Measurements from ENCODE around the gene ACTN4.

ACTN4 gene

DNA sequence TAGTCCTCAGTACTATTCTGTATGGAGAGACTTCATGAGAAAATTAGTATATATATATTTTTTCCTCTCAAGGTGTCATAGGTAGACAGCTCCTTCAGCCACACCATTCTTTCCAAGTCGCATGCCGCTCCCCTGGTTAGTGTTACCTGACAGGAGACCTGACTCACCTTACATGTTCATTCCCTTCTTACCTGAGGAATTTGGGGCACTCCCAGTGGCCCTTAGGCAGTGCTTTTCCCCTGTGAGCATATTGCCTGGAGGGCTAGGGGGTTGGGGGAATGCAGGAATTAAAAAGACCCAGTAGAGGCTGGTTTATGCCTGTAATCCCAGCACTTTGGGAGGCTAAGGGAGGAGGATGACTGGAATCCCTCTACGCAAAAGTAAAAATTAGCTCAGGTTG, 9.0 kb upstream of the ACTN4 start:
- DNase-seq: no peak

DNA sequence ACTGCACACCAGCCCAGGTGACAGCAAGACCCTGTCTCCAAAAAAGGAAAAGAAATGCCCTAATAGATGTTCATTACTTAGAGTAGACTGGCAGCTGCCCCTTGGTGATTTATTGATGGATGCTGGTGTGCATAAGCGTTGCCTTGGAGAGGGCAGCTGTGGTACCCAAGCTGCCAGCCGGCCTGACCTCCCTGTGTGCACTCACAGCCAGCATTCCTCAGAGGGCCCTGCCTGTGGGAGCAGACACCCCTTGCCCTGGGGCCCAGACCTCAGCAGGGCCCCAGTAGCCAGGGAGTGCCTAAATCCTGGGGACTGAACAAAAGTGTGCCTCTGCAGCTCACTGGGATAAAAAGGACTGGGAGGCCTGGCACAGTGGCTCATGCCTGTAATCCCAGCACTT, 7.8 kb upstream of the ACTN4 start:
- DNase-seq: no peak

DNA sequence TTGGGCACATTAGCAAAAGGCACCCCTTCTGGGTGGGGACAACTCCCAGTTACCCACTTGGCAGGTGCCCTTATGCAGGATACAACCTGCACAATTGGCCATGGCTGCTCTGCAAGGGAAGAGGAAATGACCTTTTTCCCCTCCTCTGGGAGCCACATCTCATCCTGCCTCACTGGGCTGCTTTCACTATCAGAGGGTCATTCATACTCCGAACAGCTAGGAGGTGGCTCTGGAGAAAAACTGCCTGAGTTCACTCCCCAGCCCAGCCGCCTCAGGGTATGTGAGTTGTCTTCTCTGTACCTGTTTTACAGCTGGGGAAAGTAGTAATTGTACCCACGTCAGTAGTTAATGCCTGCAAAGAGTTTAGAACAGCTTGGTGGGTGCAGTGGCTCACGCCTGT, 7.1 kb upstream of the ACTN4 start:
- DNase-seq: no peak

DNA sequence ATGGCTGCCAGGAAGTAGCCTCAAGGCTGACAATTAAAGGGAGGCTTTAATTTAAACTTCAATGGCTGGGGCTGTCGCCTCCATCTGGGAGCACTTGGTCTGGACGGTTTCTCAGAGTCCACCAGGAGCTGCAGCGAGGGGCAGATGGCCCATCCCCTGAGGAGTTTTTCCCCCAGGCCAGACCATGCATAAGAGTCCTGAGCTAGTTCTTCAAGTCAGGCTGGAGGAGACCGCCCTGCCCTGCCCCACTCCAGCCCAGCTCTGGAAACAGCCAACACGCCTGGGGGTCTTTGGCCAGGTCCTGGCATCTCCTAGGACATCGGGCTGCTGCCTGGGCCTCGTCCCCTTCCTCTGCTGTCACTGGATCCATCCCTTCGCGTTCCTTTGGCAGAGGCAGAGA, 5.3 kb upstream of the ACTN4 start:
- DNase-seq: no peak

DNA sequence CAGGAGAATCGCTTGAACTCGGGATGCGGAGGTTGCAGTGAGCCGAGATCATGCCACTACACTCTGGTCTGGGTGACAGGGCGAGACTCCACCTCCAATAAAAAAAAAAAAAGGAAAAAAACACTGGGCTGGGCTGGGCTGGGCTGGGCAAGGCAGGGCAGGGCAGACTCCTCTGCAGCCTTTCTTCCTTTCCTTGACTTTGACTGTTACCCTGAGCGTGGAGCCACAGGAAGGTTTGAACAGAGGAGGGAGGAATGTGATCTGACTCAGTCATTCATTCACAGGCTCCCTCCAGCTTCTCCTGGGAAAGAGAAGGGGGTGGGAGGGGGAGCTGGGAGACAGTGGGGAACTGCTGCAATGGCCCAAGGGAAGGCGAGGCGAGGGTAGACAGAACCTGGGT, 2.7 kb upstream of the ACTN4 start:
- DNase-seq: no peak

DNA sequence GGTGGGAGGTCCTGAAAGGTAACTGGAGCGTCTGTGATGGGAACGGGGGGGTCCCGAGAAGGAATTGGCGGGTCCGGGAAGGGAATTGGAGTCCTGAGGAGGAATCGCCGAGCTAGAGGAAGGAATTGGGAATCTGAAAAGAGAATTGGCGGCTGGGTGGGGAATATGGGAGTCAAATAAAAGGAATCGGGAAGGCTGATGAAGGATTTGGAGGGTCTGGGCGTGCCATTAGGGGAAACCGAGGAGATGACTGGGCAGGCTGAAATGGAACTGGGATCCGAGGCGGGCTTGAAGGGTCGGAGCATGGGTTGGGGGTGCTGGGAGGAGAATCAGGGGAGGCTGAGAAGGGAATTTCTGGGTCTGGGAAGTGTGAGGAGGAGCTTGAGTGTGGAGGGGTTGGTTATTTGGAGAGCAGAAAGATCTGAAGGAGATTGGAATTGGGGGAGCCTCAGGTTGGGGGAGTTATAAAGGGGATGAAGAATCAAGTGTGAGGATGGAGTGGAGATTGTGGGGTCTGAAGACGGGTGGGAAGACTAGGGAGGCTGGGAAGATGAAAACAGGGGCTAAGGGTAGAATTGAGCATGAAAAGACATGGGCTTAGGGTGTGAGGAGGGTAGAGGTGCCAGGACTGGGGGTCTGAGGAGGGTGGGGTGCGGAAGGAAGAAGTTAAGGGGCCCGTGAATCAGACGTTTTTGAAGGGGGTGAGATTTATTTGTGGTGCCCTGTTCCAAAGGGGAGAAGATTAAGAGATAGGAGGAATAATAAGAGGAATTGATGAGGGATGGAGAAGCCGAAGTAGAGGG, 718 bp downstream of the ACTN4 start:
- DNase-seq: no peak

DNA sequence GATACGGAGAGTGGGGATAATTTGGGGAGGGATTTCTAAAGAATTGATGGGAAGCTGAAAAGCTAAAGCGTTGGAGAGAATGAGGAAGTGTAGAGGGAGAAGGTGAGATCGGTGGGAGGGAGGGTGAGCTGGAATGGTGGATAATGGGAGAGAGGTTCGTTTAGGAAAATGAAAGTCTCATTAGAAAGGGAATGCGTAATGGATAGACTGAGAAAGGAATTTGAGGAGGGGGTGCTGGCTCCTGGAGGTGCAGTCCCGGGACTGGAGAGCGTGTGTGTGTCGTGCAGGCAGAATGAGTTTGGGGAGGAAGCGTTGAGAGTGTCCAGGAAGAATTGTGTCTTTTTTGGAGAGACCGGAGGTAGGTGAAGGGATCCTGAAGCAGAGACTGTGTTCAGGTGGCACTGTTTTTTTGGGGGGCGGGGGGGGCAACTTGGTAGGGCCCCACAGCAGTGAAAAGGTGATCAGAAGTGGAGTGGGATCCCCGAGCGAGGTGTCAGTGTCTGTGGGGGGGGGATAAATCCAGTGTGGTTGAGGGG, 1.4 kb downstream of the ACTN4 start:
- no peak for DNase-seq

DNA sequence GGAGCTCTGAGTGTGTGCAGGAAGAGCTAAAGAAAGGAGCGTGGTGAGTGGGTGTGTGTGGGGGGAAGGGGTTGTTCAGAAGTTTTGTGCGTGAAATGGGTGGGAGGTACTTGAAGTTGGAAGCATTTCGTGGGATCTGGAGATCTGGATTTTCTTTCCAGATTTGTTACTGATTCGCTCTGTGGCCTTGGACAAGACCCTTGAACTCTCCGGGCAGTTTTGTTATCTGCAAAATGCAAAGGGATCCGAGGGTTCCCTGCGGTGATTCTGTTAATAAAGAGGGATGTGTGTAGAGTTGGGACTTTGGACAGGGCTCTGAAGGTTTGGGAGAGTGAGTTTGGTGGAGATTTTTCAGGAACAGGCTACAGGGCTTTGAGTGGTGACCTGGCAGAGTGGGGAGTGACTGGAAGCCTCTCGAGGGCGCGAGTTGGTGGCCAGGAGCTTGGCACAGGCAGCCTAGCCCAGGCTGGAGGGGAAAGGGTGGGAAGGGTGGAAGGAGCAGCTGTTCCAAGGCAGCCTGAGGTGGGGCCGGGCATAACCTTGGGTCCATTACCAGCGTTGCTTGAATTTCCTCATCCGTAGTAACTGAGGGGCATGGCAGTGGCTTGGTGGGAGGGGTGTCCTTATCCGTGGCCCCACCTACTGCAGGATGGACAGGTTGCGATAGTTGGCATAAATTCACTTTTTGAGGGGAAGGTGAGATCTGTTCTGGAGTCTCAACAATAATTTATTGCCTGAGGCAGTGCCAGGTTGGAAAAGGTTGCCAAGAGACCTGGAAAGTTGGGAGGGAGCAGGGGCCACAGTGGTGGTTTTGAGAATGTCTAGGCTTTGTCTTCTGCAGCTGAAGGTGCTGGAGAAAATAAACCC, 2.1 kb downstream of the ACTN4 start:
- DNase-seq: no peak

DNA sequence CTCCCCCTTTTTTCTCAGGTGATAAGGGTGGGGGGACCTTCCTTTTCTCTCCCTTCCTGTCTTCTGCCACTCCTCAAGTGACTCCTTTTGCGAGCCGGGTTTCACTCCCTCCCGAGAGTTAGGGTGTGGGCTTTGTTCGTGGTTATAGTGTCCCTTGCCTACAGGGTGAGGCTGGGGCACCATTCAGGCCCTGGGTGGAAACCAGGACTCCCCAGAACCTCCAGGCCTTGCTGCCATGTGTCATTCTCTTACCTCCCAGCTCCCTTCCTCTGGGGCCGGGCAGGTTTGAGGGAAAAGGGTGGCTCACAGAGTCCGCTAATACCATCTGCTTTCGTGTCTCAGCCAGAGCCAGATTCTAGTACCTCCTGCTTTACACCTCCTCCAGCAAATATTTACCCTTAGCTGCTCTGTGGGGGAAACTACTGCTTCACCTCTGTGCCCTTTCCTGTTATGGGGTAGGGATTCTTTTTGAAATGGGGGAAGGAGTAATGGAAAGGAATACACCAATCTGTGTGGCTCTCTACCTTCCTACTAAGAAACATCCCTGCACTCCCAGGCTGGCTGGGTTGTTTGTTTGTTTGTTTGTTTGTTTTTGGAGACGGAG, 2.8 kb downstream of the ACTN4 start:
- no peak for DNase-seq

DNA sequence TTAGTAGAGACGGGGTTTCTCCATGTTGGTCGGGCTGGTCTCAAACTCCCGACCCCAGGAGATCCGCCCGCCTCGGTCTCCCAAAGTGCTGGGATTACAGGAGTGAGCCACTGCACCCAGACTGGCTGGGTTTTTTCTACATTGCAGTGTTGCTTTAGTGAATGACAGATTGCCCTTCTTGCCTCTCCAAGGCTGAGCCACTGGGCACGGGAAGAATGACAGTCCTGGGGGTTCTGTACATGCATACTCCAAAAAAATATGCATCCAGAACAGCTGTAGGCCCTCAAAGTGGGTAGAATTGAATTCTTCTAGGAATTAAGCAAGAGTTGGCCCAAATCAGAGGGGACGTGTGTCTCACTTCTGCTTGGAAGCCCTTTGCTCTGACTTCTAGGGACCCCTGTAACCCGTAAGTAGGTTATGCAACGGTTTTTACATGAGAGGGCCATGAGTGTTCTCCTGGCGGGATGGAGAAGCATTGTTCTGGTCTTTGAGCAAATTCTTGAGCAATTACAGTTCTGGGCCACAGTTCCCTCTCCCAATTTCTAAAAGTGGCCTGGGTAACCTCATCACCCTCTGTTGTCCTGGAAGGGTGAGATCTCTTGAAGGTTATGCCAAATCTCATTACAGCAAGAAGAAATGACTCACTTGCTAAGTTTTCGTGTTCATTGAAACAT, 3.6 kb downstream of the ACTN4 start:
- no peak for DNase-seq

DNA sequence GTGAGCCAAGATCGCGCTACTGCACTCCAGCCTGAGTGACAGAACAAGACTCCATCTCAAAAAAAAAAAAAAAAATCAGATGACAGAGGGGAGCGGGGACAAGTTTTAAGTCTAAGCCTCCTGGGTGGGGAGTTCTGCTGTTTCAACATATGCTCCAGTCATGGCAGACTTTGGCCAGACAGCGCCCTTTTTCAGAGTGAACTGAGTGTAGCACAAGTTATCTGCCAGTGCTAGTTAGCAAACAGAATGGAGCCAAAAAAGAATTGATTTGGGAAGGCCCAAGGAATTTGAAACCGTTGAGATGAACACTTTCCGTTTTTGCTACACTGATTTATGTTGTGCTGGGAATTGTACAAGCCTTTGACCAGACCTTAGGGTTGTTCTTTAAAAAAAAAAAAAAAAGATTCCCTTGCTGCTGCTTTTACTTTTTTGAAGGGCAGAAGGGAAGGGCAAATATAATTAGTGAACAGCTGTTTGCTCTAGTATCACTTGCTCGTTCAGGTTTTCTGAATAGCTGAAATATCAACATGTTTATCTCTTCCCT, 5.7 kb downstream of the ACTN4 start:
- peak; percentile 8 for DNase-seq

DNA sequence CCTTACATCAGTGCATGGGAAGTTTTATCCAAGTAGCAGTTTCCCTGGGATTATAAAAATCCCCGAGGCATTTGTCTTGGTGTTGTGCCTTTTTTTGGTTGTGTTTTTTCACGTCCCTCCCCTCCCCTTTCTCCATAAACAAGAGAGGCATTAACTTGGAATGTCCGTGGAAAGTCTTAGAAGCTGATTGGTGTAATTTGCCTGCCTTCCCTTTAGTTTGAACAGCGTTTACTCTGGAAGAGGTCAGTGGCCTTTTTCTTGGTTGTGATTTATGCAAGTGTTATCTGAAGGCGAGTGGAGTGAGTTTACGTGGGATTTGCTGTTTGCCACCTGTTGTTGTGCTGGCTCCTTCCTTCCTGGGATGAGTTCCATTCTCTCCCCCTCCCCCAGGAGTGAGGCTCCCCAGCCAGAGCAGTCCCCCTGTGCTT, 7.2 kb downstream of the ACTN4 start:
- DNase-seq: no peak

DNA sequence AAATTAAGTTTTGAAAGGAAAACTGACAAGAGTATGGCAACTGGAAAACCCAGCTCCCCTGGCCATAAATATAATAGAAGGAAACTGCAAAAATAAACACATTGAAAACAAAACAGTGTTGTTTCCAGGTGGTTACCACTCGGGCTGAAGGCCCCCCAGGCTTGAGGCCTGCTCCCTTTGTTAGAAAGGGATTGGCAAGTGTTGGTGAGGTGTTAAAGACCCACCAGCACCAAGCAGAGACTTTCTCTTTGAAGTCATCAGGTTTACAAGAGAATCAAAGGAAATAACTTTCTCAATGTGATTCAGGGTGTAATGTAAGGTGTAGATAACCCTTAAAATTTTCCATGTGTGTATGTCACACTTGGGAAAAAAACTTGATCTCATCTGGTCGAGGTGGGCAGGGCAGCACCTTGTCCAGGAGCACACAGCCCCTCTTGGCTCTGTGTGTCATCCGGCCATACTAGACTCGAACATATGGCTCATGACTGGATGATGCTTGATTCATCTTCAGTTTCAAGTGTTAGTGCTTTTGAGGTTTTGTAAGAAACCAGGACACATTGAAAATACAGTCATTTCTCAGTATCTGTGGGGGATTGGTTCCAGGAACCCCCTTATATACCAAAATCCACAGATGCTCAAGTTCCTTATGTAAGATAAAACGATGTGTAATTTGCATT, 7.8 kb downstream of the ACTN4 start:
- no peak for DNase-seq

DNA sequence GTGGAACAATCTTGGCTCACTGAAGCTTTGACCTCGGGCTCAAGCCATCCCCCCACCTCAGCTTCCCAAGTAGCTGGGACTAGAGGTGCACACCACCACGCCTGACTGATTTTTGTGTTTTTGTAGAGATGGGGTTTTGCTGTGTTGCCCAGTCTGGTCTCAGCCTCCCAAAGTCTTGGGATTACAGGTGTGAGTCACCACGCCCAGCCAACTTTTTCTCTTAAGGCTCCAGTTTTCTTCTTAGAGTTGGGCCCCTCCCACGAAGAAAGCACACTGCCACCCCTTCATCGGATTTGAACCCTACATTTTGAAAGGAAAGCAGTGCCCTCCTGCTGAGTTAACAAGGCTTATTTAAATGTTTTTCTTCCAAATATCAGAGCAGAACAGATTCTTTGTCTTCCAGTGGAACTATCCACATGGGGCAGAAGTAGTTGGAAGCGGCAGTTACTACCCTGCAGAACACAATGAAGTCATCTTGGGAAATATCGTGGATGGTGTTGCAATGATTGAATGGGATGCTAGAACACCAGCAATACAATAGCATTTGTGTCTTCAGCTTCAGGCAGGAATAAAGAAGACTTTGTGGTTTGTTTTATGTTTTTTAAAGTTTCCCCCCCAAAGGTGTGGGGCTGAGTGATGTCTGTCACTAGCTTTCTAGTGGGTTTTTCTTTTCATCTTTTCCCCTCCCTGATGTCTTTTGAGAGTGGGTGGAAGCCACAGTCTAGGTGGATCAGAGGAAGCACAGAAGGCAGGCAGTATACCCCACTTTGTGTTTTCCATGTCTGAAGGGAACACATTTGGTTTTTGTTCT, 8.9 kb downstream of the ACTN4 start:
- no peak for DNase-seq

DNA sequence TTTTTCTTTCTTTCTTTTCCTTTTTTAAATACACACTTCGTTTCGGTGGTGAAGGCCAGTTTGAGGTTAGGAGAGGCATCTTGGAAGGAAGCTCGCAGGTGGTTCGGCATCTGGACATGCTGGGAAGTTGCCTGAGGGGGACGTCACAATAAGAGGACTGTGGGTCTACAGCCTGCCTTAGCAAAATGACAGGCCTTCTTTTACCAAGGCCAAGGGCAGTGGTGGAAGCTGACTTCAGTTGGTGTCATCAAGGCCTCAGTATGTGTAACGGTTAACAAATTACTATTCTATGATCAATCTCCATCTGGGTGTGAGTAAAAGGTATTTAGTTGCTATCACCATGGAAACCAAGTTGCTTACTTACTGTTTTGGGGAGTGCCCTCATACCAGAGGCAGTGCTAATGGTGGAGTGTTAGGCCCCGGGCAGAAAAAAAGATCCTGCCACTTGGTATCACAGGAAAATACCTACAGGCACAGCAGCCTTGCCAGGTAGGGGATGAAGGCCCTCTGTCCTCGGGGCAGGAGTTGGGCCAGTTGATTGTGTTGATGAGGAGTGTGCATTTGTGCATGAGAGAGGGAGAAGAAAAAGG, 10.3 kb downstream of the ACTN4 start:
- DNase-seq: no peak

DNA sequence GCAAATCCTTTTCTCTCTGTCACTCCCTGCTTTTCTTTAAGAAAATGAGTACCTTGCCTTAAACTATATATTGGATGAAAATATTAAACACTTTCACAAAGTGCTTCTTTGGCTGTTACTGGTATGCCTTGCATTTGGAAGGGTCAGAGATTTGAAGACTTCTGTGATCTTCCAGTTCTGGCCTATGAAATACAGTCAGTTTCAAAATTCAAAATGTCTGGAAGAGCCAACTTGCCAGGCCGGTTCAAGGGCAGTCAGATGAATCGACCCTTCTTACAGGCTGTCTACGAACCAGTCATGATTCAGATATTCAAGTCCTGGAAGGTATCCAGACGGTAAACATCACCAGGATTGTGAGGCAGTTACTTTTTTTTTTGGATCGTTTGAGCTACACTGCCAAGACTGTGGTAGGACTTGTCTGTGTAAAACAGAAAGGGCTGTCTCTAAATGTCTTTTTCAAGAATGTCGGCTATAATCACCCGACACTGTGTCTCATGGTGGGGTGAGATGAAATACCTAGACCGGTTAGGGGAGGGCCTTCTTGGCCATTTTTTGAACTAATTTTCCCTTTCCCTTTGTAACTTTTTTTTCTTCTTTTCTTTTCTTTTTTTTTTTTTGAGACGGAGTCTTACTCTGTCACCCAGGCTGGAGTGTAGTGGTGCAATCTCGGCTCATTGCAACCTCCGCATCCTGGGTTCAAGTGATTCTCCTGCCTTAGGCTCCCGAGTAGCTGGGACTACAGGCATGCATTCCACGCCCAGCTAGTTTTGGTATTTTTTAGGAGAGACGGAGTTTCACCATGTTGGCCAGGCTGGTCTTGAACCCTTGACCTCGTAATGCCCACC, 11.2 kb downstream of the ACTN4 start:
- DNase-seq: no peak

DNA sequence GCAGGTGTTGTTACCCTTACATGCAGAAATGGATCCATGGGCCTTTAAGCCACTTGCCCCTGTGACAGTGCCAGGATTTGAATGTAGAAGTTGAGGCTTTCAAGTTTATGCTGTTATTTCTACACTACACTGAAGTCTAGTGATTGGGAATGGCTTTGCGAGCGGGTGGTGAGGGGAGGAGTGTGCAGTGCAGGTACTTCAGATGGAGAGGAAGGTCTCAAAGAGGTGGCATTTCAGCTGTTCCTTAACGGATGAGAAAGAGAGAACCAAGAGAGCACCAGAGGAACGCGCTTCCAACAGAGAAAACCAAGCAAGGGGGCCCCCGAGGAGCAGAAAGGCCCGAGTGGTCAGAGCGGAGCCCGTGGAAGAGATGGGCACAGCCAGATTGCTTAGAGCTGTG, 13.3 kb downstream of the ACTN4 start:
- DNase-seq: no peak

DNA sequence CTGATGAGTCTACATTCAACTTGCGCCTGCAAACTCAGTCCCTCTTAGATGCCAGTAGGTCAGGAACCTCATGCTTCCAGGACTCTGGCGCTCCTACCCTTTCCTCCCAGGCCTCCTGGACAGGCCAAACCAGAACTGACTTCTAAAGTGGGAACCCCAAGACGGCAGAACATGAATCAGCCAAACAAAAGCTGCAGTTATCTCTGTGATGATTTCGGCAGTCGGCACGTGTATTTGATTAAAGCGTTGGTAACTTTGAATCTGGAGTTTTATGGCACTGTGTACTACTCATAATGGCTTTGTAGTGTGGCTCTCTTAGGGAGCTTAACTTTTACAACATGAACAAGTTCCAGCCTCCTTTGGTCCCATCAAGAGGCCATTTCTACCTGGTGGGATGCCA, 13.7 kb downstream of the ACTN4 start:
- DNase-seq: no peak

DNA sequence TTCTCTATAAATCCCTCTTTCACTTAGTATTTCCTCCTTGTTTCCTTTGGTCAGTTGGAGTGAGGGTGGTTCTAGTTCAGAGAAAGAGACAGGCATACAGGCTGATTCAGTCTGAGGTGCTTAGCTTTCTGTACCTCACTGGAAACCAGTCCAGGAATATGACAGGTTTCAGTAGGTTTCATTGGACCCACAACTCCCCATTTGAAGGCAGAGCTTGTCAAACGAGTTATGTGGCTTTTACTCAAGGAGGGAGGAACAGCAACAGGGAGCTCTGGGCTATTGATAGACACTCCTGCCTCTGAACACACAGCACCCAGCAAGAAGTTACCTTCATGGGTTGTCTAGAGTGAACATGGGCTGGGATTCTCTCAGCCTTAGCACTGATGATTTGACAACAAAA, 14.5 kb downstream of the ACTN4 start:
- no peak for DNase-seq
